HepG2 (cell line): ENCODE results near the gene KCTD6. TPM values are rescaled to one million over a fixed set of nuclear protein-coding genes. Genes with fewer than 3 reads are reported as not detected.
A peak's percentile ranks its signal among the peaks of the same experiment; 100 is the strongest.

Experiments used
- ARID4A ChIP-seq: sonication (generic); formaldehyde crosslinking; IDR thresholded peaks from 2 replicates; pipeline ENCODE4 v1.5.0; 2020; ENCODE audit warnings: mild to moderate bottlenecking, missing genetic modification reagents, borderline replicate concordance
- CEBPG ChIP-seq: IDR thresholded peaks from 2 replicates; pipeline ENCODE4 v1.6.1; 2016
- DNMT1 ChIP-seq: sonication (generic); formaldehyde crosslinking; IDR thresholded peaks from 2 replicates; pipeline ENCODE4 v1.5.1; 2020; ENCODE audit warnings: mild to moderate bottlenecking, missing genetic modification reagents
- EP300 ChIP-seq, 3 experiments: sonication (generic) in 1 of 3; formaldehyde crosslinking in 1 of 3; IDR thresholded peaks; 2 replicates each; pipeline versions ENCODE4 v1.5.1 to v1.6.1; 2011 to 2020; ENCODE audit warnings: low read depth in 2 of 3, low read length in 2 of 3, borderline replicate concordance in 1 of 3, improper control_type of control experiment in 1 of 3, mild to moderate bottlenecking in 1 of 3, missing genetic modification reagents in 1 of 3, moderate library complexity in 1 of 3
- ETS1 ChIP-seq: sonication (generic); formaldehyde crosslinking; IDR thresholded peaks from 2 replicates; pipeline ENCODE4 v1.4.0; 2020; ENCODE audit warnings: missing genetic modification reagents
- GLMP ChIP-seq: sonication (generic); formaldehyde crosslinking; IDR thresholded peaks from 2 replicates; pipeline ENCODE4 v1.9.0; 2021; ENCODE audit warnings: missing genetic modification reagents, mild to moderate bottlenecking, borderline replicate concordance
- MEIS1 ChIP-seq: sonication (generic); formaldehyde crosslinking; IDR thresholded peaks from 2 replicates; pipeline ENCODE4 v1.9.0; 2021; ENCODE audit warnings: mild to moderate bottlenecking, missing genetic modification reagents, moderate library complexity, borderline replicate concordance
- RBFOX2 ChIP-seq: fragments of 200-400 bp; formaldehyde crosslinking; IDR thresholded peaks from 2 replicates; pipeline ENCODE4 v1.6.1; 2017; ENCODE audit warnings: low read depth, mild to moderate bottlenecking, low read length
- SRSF4 ChIP-seq: fragments of 200-400 bp; formaldehyde crosslinking; IDR thresholded peaks from one replicate; pipeline ENCODE4 v1.6.1; 2018; ENCODE audit warnings: mild to moderate bottlenecking, low read depth, low read length, moderate library complexity; ENCODE audit not compliant: poor library complexity, severe bottlenecking
- TCF7L2 ChIP-seq: IDR thresholded peaks from 2 replicates; pipeline ENCODE4 v1.6.1; 2011; ENCODE audit warnings: mild to moderate bottlenecking, low read depth, low read length, moderate library complexity
- ZNF326 ChIP-seq: sonication (generic); formaldehyde crosslinking; IDR thresholded peaks from 2 replicates; pipeline ENCODE4 v1.4.0; 2020; ENCODE audit warnings: missing genetic modification reagents, borderline replicate concordance
- ZNF713 ChIP-seq: sonication (generic); formaldehyde crosslinking; IDR thresholded peaks from 2 replicates; pipeline ENCODE4 v1.4.0; 2020; ENCODE audit warnings: mild to moderate bottlenecking, missing genetic modification reagents
- ZNF883 ChIP-seq: sonication (generic); formaldehyde crosslinking; IDR thresholded peaks from 2 replicates; pipeline ENCODE4 v1.5.1; 2020; ENCODE audit warnings: mild to moderate bottlenecking, missing genetic modification reagents; ENCODE audit errors: not compliant biosample characterization
- ZSCAN25 ChIP-seq: sonication (generic); formaldehyde crosslinking; IDR thresholded peaks from 2 replicates; pipeline ENCODE4 v1.8.0; 2022; ENCODE audit warnings: mild to moderate bottlenecking, missing genetic modification reagents
- ZSCAN31 ChIP-seq: sonication (generic); formaldehyde crosslinking; IDR thresholded peaks from 2 replicates; pipeline ENCODE4 v1.5.0; 2020; ENCODE audit warnings: low read depth, mild to moderate bottlenecking, missing genetic modification reagents
- polyA plus RNA-seq, 8 experiments: library from polyadenylated mRNA; depleted of rRNA in 3 of 8; stranded (reverse) in 7 of 8; unstranded in 1 of 8; fragments of >200 nt; fragmentation: Illumina TruSeq in 4 of 8; extraction: Trizol in 4 of 8; gene quantifications; 2 replicates each; pipeline versions ENCODE4 v1.2.1 to v1.2.3, GENCODE V29; 2011 to 2016; ENCODE audit warnings: low read depth in 4 of 8, missing spikeins in 1 of 8, mixed read lengths in 1 of 8; ENCODE audit not compliant: insufficient read depth in 1 of 8
- total RNA-seq, 5 experiments: library from RNA; depleted of rRNA; stranded (reverse); fragments of >200 nt; fragmentation: Illumina TruSeq; extraction: Trizol; gene quantifications; 2 replicates each; pipeline ENCODE4 v1.2.3, GENCODE V29; 2016; ENCODE audit warnings: low read depth in 1 of 5
- TF ChIP-seq, protein P1 (sequence below): sonication (generic); formaldehyde crosslinking; IDR thresholded peaks from 2 replicates; pipeline ENCODE4 v1.9.0; 2022; ENCODE audit warnings: missing genetic modification reagents, mild to moderate bottlenecking, borderline replicate concordance
- TF ChIP-seq, protein P2 (sequence below): sonication (generic); formaldehyde crosslinking; IDR thresholded peaks from 2 replicates; pipeline ENCODE4 v1.5.0; 2020; ENCODE audit warnings: missing genetic modification reagents

Gene KCTD6
- total and polyA plus RNA-seq, 2 of the 13 experiments (the other 11 are each of a cell fraction or from before 2014, with no cell fraction given): 13.4 to 14.2 TPM

GRCh38 chr3:58491506-58492402, at the start of gene KCTD6 (continued):
- TF ChIP-seq ETS1 (CRISPR knock-in tag) (no peak), TCF7L2 (no peak), CEBPG (CRISPR knock-in tag) (no peak), ZNF326 (no peak), ZNF883 (CRISPR knock-in tag) (no peak), ZSCAN25 (CRISPR knock-in tag) (no peak), MEIS1 (CRISPR knock-in tag) (no peak), DNMT1 (CRISPR knock-in tag) (no peak), GLMP (CRISPR knock-in tag) (no peak), EP300 (IDR thresholded peaks at IDR 0.05; ENCODE audit: low read depth in 2 of 2, low read length in 2 of 2) (peak in 1 of 2 experiments; percentile 19; a peak in 1 of 4 replicates), EP300 (CRISPR knock-in tag; IDR thresholded peaks at IDR 0.05; ENCODE audit: borderline replicate concordance) (no peak), ZSCAN31 (CRISPR knock-in tag) (0 out of 2 replicates have a peak, but pooled peaks have one; percentile 40), ZNF713 (no peak), SRSF4 (no peak), RBFOX2 (peak; percentile 65), ARID4A (CRISPR knock-in tag) (peak; percentile 37; the same call in 1 of the 2 replicates)
- TF ChIP-seq, protein P1, sequence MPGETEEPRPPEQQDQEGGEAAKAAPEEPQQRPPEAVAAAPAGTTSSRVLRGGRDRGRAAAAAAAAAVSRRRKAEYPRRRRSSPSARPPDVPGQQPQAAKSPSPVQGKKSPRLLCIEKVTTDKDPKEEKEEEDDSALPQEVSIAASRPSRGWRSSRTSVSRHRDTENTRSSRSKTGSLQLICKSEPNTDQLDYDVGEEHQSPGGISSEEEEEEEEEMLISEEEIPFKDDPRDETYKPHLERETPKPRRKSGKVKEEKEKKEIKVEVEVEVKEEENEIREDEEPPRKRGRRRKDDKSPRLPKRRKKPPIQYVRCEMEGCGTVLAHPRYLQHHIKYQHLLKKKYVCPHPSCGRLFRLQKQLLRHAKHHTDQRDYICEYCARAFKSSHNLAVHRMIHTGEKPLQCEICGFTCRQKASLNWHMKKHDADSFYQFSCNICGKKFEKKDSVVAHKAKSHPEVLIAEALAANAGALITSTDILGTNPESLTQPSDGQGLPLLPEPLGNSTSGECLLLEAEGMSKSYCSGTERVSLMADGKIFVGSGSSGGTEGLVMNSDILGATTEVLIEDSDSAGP (CRISPR knock-in tag): no peak
- TF ChIP-seq, protein P2, sequence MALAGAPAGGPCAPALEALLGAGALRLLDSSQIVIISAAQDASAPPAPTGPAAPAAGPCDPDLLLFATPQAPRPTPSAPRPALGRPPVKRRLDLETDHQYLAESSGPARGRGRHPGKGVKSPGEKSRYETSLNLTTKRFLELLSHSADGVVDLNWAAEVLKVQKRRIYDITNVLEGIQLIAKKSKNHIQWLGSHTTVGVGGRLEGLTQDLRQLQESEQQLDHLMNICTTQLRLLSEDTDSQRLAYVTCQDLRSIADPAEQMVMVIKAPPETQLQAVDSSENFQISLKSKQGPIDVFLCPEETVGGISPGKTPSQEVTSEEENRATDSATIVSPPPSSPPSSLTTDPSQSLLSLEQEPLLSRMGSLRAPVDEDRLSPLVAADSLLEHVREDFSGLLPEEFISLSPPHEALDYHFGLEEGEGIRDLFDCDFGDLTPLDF (CRISPR knock-in tag): peak; percentile 42; the same call in 1 of the 2 replicates
